HFF-Myc (cell line): ENCODE measurements around the gene ZDHHC7.

ENCODE experiments used
- DNase-seq: peaks from one replicate; pipeline ENCODE4 v3.0.0-alpha.2; 2011; ENCODE audit warnings: low read depth; ENCODE audit errors: extremely low read depth
- H3K4me3 ChIP-seq: replicated peaks from 2 replicates; pipeline ENCODE4 v1.5.1; 2011; ENCODE audit warnings: low read depth, mild to moderate bottlenecking, control low read depth, low read length
- CTCF ChIP-seq: IDR thresholded peaks from 2 replicates; pipeline ENCODE4 v1.5.1; 2012; ENCODE audit warnings: mild to moderate bottlenecking, low read depth, low read length, control low read depth; ENCODE audit errors: missing control alignments

ZDHHC7 gene

GRCh38 chr16:84986102-84986501, 25.2 kb downstream of the ZDHHC7 start:
- no peak for DNase-seq
- TF ChIP-seq CTCF, result no peak
- no peak overlapping the region for H3K4me3 ChIP-seq

- H3K4me3 ChIP-seq, result no peak overlapping the region
- no peak for TF ChIP-seq CTCF
- DNase-seq, result peak; percentile 35
These were observed 26.0 kb downstream of the ZDHHC7 start for GRCh38 chr16:84985079-84986065.

- TF ChIP-seq CTCF, result no peak
- H3K4me3 ChIP-seq, result no peak overlapping the region
- no peak for DNase-seq
These were observed 28.9 kb downstream of the ZDHHC7 start for GRCh38 chr16:84982434-84982833.

GRCh38 chr16:84979516-84979915, 31.8 kb downstream of the ZDHHC7 start:
- no peak overlapping the region for H3K4me3 ChIP-seq
- no peak for DNase-seq
- no peak for TF ChIP-seq CTCF

GRCh38 chr16:84976644-84977400, 34.5 kb downstream of the ZDHHC7 start:
- no peak overlapping the region for H3K4me3 ChIP-seq
- DNase-seq, result no peak
- TF ChIP-seq CTCF, result no peak

- no peak overlapping the region for H3K4me3 ChIP-seq
- TF ChIP-seq CTCF, result no peak
- DNase-seq, result no peak
These were observed 35.8 kb downstream of the ZDHHC7 start for GRCh38 chr16:84975522-84975921.
